ENCODE measurements around the gene AACS.
A peak's percentile ranks its signal among the peaks of the same experiment; 100 is the strongest.
"Not testable (repeated sequence)": the region's sequence is repeated elsewhere in the genome, so short reads cannot be mapped to it uniquely, and the experiment has no call there.

AACS gene

GRCh38 chr12:125128439-125129178 lies 63.4 kb downstream of the AACS start:
- no peak for DNase-seq

- DNase-seq = no peak
Measured at GRCh38 chr12:125129179-125129571, 63.9 kb downstream of the AACS start.

GRCh38 chr12:125129591-125130255 lies 64.5 kb downstream of the AACS start:
- no peak for DNase-seq

- DNase-seq = no peak
Measured at GRCh38 chr12:125131958-125132357, 66.7 kb downstream of the AACS start.

- no peak for DNase-seq
Measured at GRCh38 chr12:125132698-125133400, 67.6 kb downstream of the AACS start.

- no peak for DNase-seq
Measured at GRCh38 chr12:125133616-125134015, 68.4 kb downstream of the AACS start.

GRCh38 chr12:125134576-125134975 lies 69.3 kb downstream of the AACS start:
- no peak for DNase-seq

GRCh38 chr12:125135906-125136305 lies 70.7 kb downstream of the AACS start:
- DNase-seq = no peak

GRCh38 chr12:125136702-125137101 lies 71.5 kb downstream of the AACS start:
- DNase-seq = no peak

- DNase-seq = no peak
Measured at GRCh38 chr12:125137766-125138344, 72.6 kb downstream of the AACS start.

- DNase-seq = peak; percentile 27
Measured at GRCh38 chr12:125140279-125141209, 75.3 kb downstream of the AACS start.

GRCh38 chr12:125141210-125141573 lies 76.0 kb downstream of the AACS start:
- DNase-seq = not testable (repeated sequence)

- DNase-seq = no peak
Measured at GRCh38 chr12:125142601-125143000, 77.4 kb downstream of the AACS start.

- DNase-seq = no peak
Measured at GRCh38 chr12:125143491-125143890, 78.3 kb downstream of the AACS start.

- DNase-seq = no peak
Measured at GRCh38 chr12:125145196-125145595, 80.0 kb downstream of the AACS start.

GRCh38 chr12:125148316-125148715 lies 83.1 kb downstream of the AACS start:
- no peak for DNase-seq

- no peak for DNase-seq
Measured at GRCh38 chr12:125149160-125150108, 84.2 kb downstream of the AACS start.

GRCh38 chr12:125151284-125151683 lies 86.0 kb downstream of the AACS start:
- no peak for DNase-seq

GRCh38 chr12:125152463-125152862 lies 87.2 kb downstream of the AACS start:
- no peak for DNase-seq

- no peak for DNase-seq
Measured at GRCh38 chr12:125155366-125155765, 90.1 kb downstream of the AACS start.

GRCh38 chr12:125157177-125157576 lies 91.9 kb downstream of the AACS start:
- DNase-seq = no peak
